Trophoblast cell (in vitro differentiated cells and primary cell): ENCODE data around the gene CMTR1.
A peak's percentile ranks its signal among the peaks of the same experiment; 100 is the strongest.

ENCODE experiments used
- DNase-seq, 2 donors: peaks; one replicate each; pipeline ENCODE4 v3.0.0-alpha.2; 2016
- H2AFZ ChIP-seq: 2 replicates; pipeline ENCODE4 v1.6.1; 2013; ENCODE audit warnings: low read length, moderate library complexity, mild to moderate bottlenecking; ENCODE audit not compliant: insufficient read depth, poor library complexity
- H2AK5ac ChIP-seq: 2 replicates; pipeline ENCODE4 v1.6.1; 2013; ENCODE audit warnings: mild to moderate bottlenecking, low read length
- H2BK120ac ChIP-seq: 2 replicates; pipeline ENCODE4 v1.6.1; 2013; ENCODE audit warnings: low read length, mild to moderate bottlenecking, moderate library complexity; ENCODE audit not compliant: insufficient read depth, poor library complexity
- H2BK12ac ChIP-seq: 2 replicates; pipeline ENCODE4 v1.6.1; 2013; ENCODE audit warnings: mild to moderate bottlenecking, low read length, moderate library complexity
- H2BK5ac ChIP-seq: 2 replicates; pipeline ENCODE4 v1.6.1; 2013; ENCODE audit warnings: low read length, low read depth, moderate library complexity, mild to moderate bottlenecking; ENCODE audit not compliant: poor library complexity
- H3K14ac ChIP-seq: 2 replicates; pipeline ENCODE4 v1.6.1; 2013; ENCODE audit warnings: mild to moderate bottlenecking, low read length
- H3K18ac ChIP-seq: 2 replicates; pipeline ENCODE4 v1.6.1; 2013; ENCODE audit warnings: mild to moderate bottlenecking, low read length
- H3K23ac ChIP-seq: 2 replicates; pipeline ENCODE4 v1.6.1; 2013; ENCODE audit warnings: low read length
- H3K27ac ChIP-seq: 2 replicates; pipeline ENCODE4 v1.5.1; 2013; ENCODE audit warnings: low read depth, mild to moderate bottlenecking, inconsistent platforms, low read length, moderate library complexity
- H3K27me3 ChIP-seq: 2 replicates; pipeline ENCODE4 v1.6.1; 2013; ENCODE audit warnings: inconsistent platforms, mild to moderate bottlenecking, low read length, moderate library complexity; ENCODE audit not compliant: insufficient read depth
- H3K36me3 ChIP-seq, 2 experiments: 1 replicate in 1 of 2; 2 replicates in 1 of 2; pipeline ENCODE4 v1.6.1; 2013; ENCODE audit warnings: low read length in 2 of 2, mild to moderate bottlenecking in 2 of 2, moderate library complexity in 1 of 2; ENCODE audit not compliant: insufficient read depth in 2 of 2, control insufficient read depth in 1 of 2
- H3K4ac ChIP-seq: 2 replicates; pipeline ENCODE4 v1.6.1; 2013; ENCODE audit warnings: low read depth, mild to moderate bottlenecking, low read length, moderate library complexity
- H3K4me1 ChIP-seq, 2 experiments: 1 replicate in 1 of 2; 2 replicates in 1 of 2; pipeline ENCODE4 v1.6.1; 2013; ENCODE audit warnings: low read length in 2 of 2, mild to moderate bottlenecking in 2 of 2, moderate library complexity in 1 of 2; ENCODE audit not compliant: insufficient read depth in 2 of 2, control insufficient read depth in 1 of 2
- H3K4me2 ChIP-seq: 2 replicates; pipeline ENCODE4 v1.6.1; 2013; ENCODE audit warnings: inconsistent platforms, mild to moderate bottlenecking, low read length, moderate library complexity
- H3K4me3 ChIP-seq: 2 replicates; pipeline ENCODE4 v1.5.1; 2013; ENCODE audit warnings: mild to moderate bottlenecking, low read depth, low read length, inconsistent platforms
- H3K79me1 ChIP-seq: one replicate; pipeline ENCODE4 v1.6.1; 2013; ENCODE audit warnings: low read length
- H3K79me2 ChIP-seq: 2 replicates; pipeline ENCODE4 v1.6.1; 2013; ENCODE audit warnings: low read length, mild to moderate bottlenecking; ENCODE audit not compliant: control insufficient read depth, insufficient read depth, poor library complexity
- H3K9ac ChIP-seq: 2 replicates; pipeline ENCODE4 v1.6.1; 2013; ENCODE audit warnings: mild to moderate bottlenecking, low read length
- H3K9me3 ChIP-seq: 2 replicates; pipeline ENCODE4 v1.6.1; 2013; ENCODE audit warnings: low read depth, mild to moderate bottlenecking, control low read depth, inconsistent platforms, low read length; ENCODE audit not compliant: insufficient read depth
- H4K12ac ChIP-seq: 2 replicates; pipeline ENCODE4 v1.6.1; 2013; ENCODE audit warnings: low read depth, mild to moderate bottlenecking, low read length, moderate library complexity
- H4K8ac ChIP-seq: 2 replicates; pipeline ENCODE4 v1.6.1; 2013; ENCODE audit warnings: low read depth, mild to moderate bottlenecking, low read length, moderate library complexity
- H4K91ac ChIP-seq: one replicate; pipeline ENCODE4 v1.6.1; 2013; ENCODE audit warnings: low read depth, mild to moderate bottlenecking, low read length, moderate library complexity
- WGBS: extraction: QIAGEN DNeasy Blood & Tissue Kit; methylation state at CpG from one replicate; pipeline ENCODE4 v1.1.7; 2013; ENCODE audit warnings: missing lambda C conversion rate; ENCODE audit not compliant: insufficient read length, insufficient coverage; ENCODE audit errors: extremely low coverage; 5-methylcytosine and 5-hydroxymethylcytosine counted together

Gene CMTR1

GRCh38 chr6:37481711-37482605 is 48.9 kb downstream of the CMTR1 start:
- Histone ChIP-seq H3K79me2 (no peaks in the 10 kb centered on the region), H3K27ac (no peak overlapping the region), H2BK12ac (no peak overlapping the region), H3K18ac (no peak overlapping the region), H3K14ac (no peak overlapping the region), H2BK120ac (no peak overlapping the region), H2AFZ (no peak overlapping the region), H3K4me2 (no peak overlapping the region), H3K4me1 (no peaks in the 10 kb centered on the region), H3K9ac (no peak overlapping the region), H3K27me3 (no peaks in the 10 kb centered on the region), H4K12ac (no peak overlapping the region), H3K4ac (no peak overlapping the region), H4K91ac (no peak overlapping the region), H2BK5ac (no peak overlapping the region), H3K9me3 (no peaks in the 10 kb centered on the region), H3K79me1 (no peaks in the 10 kb centered on the region), H2AK5ac (no peak overlapping the region), H3K23ac (no peak overlapping the region), H3K36me3 (peaks cover 48 to 65% of the 10 kb centered on the region in 2 experiments), H4K8ac (no peak overlapping the region), H3K4me3 (no peak overlapping the region)
- DNase-seq, result no peak
- WGBS, result no CpG with 5 or more reads among the region's 15 CpGs

GRCh38 chr6:37482606-37483251 is 49.7 kb downstream of the CMTR1 start:
- no CpG with 5 or more reads among the region's 10 CpGs for WGBS
- H3K4me3 ChIP-seq, result no peak overlapping the region

GRCh38 chr6:37483252-37483901 is 50.4 kb downstream of the CMTR1 start:
- Histone ChIP-seq H2BK120ac (no peak overlapping the region), H3K4me2 (no peak overlapping the region), H3K79me2 (no peaks in the 10 kb centered on the region), H3K23ac (no peak overlapping the region), H3K9me3 (no peaks in the 10 kb centered on the region), H3K27ac (no peak overlapping the region), H2BK12ac (no peak overlapping the region), H4K12ac (no peak overlapping the region), H3K27me3 (no peaks in the 10 kb centered on the region), H2AFZ (no peak overlapping the region), H3K4me1 (no peaks in the 10 kb centered on the region), H3K18ac (no peak overlapping the region), H2AK5ac (no peak overlapping the region), H3K4ac (no peak overlapping the region), H2BK5ac (no peak overlapping the region), H3K36me3 (peaks cover 39 to 51% of the 10 kb centered on the region in 2 experiments), H3K79me1 (no peaks in the 10 kb centered on the region), H3K4me3 (no peak overlapping the region), H4K8ac (no peak overlapping the region), H4K91ac (no peak overlapping the region), H3K9ac (no peak overlapping the region), H3K14ac (no peak overlapping the region)
- WGBS, result no CpG with 5 or more reads among the region's 11 CpGs
- DNase-seq, result no peak

More at GRCh38 chr6:37482606-37483251, 49.7 kb downstream of the CMTR1 start:
- Histone ChIP-seq H3K14ac (no peak overlapping the region), H2BK5ac (no peak overlapping the region), H2AK5ac (no peak overlapping the region), H3K4me2 (no peak overlapping the region), H3K79me2 (no peaks in the 10 kb centered on the region), H3K36me3 (peaks cover 42 to 57% of the 10 kb centered on the region in 2 experiments), H3K27ac (no peak overlapping the region), H2BK120ac (no peak overlapping the region), H4K91ac (no peak overlapping the region), H3K23ac (no peak overlapping the region), H2BK12ac (no peak overlapping the region), H3K18ac (no peak overlapping the region), H4K8ac (no peak overlapping the region), H3K27me3 (no peaks in the 10 kb centered on the region), H3K4me1 (no peaks in the 10 kb centered on the region), H4K12ac (no peak overlapping the region), H3K79me1 (no peaks in the 10 kb centered on the region), H3K4ac (no peak overlapping the region), H3K9ac (no peak overlapping the region), H2AFZ (no peak overlapping the region), H3K9me3 (no peaks in the 10 kb centered on the region)
- DNase-seq, result no peak

GRCh38 chr6:37483917-37484785 is 51.1 kb downstream of the CMTR1 start:
- Histone ChIP-seq H3K27ac (no peak overlapping the region), H2BK5ac (no peak overlapping the region), H2BK12ac (no peak overlapping the region), H3K4me1 (no peaks in the 10 kb centered on the region), H3K18ac (no peak overlapping the region), H3K4me2 (no peak overlapping the region), H4K12ac (no peak overlapping the region), H3K4ac (no peak overlapping the region), H2AK5ac (no peak overlapping the region), H3K23ac (no peak overlapping the region), H3K4me3 (no peak overlapping the region), H3K14ac (no peak overlapping the region), H3K9ac (no peak overlapping the region), H3K79me1 (no peaks in the 10 kb centered on the region), H3K79me2 (no peaks in the 10 kb centered on the region), H4K8ac (no peak overlapping the region), H3K9me3 (no peaks in the 10 kb centered on the region), H2AFZ (no peak overlapping the region), H3K36me3 (peaks cover 33 to 43% of the 10 kb centered on the region in 2 experiments), H2BK120ac (no peak overlapping the region), H3K27me3 (no peaks in the 10 kb centered on the region), H4K91ac (no peak overlapping the region)
- DNase-seq, result peak; percentile 18 to 54
- WGBS, result no CpG with 5 or more reads among the region's 20 CpGs
